Cerebellar cortex (tissue), 1 donor: ENCODE results near the gene TVP23C.

Experiments
- DNase-seq: peaks from one replicate; pipeline ENCODE4 v3.0.0-alpha.2; 2015; ENCODE audit warnings: low spot score

The TVP23C gene

GRCh38 chr17:15496735-15497670 lies 66.3 kb downstream of the TVP23C start:
- DNase-seq = no peak

- DNase-seq = no peak
Observed at GRCh38 chr17:15494821-15495220, 68.5 kb downstream of the TVP23C start.

GRCh38 chr17:15493693-15494035 lies 69.6 kb downstream of the TVP23C start:
- DNase-seq = no peak

- DNase-seq = peak; percentile 18
Observed at GRCh38 chr17:15492791-15493692, 70.2 kb downstream of the TVP23C start.

- DNase-seq = no peak
Observed at GRCh38 chr17:15492186-15492585, 71.1 kb downstream of the TVP23C start.

GRCh38 chr17:15490634-15491261 lies 72.5 kb downstream of the TVP23C start:
- DNase-seq = no peak

GRCh38 chr17:15488557-15488956 lies 74.7 kb downstream of the TVP23C start:
- no peak for DNase-seq

- DNase-seq = no peak
Observed at GRCh38 chr17:15485045-15485444, 78.2 kb downstream of the TVP23C start.

- no peak for DNase-seq
Observed at GRCh38 chr17:15483431-15483830, 79.9 kb downstream of the TVP23C start.

GRCh38 chr17:15482476-15482875 lies 80.8 kb downstream of the TVP23C start:
- DNase-seq = peak; percentile 40

- no peak for DNase-seq
Observed at GRCh38 chr17:15481481-15481880, 81.8 kb downstream of the TVP23C start.

- DNase-seq = no peak
Observed at GRCh38 chr17:15480204-15480603, 83.1 kb downstream of the TVP23C start.

GRCh38 chr17:15479703-15480102 lies 83.6 kb downstream of the TVP23C start:
- DNase-seq = no peak

- DNase-seq = no peak
Observed at GRCh38 chr17:15478845-15479244, 84.4 kb downstream of the TVP23C start.

- no peak for DNase-seq
Observed at GRCh38 chr17:15475631-15476354, 87.5 kb downstream of the TVP23C start.

GRCh38 chr17:15472891-15473290 lies 90.4 kb downstream of the TVP23C start:
- no peak for DNase-seq

- DNase-seq = no peak
Observed at GRCh38 chr17:15470536-15470935, 92.7 kb downstream of the TVP23C start.

- DNase-seq = no peak
Observed at GRCh38 chr17:15469260-15469659, 94.0 kb downstream of the TVP23C start.

GRCh38 chr17:15468126-15468525 lies 95.2 kb downstream of the TVP23C start:
- no peak for DNase-seq

GRCh38 chr17:15467592-15467991 lies 95.7 kb downstream of the TVP23C start, which contains the start of gene CDRT4:
TSS of gene CDRT4 (minus strand) at chr17:15467621. CDS start at chr17:15440238, 27,383 bp downstream.
- no peak for DNase-seq

GRCh38 chr17:15466131-15466530 lies 97.2 kb downstream of the TVP23C start:
- no peak for DNase-seq
